ENCODE data around the gene WNT11. TPM values are rescaled to one million over a fixed set of nuclear protein-coding genes. Genes with fewer than 3 reads are reported as not detected.

The WNT11 gene
- total RNA-seq, 1 experiment from 2014 or later, result 0.40 TPM

DNA sequence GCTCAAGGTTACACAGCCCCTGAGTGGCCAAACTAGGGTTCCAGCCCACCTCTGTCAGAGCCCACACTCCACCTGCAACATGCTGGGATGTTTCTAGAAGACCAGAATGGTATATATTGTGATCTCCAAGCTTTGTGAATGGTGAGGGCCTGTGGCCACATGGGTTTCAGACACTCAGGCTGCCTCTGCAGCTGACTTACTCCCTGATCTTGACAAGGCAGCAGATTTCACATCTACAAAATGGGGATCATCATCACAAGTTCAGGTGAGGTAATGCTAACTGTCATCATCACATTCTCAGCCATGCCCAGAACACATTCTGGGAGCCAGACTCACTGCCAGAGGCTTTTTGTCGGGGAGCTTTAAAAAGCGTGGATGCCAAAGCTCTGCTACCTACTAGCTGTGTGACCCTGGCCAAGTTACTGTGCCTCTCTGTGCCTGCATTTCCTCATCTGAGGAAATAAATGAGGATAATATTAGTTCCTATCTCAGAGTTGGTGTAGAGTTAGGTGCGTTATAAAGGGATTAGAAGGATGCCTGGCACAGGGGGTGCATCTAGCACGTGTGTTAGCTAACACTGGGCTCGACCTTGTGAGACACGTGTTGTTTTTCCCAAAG is 24.9 kb upstream of the WNT11 start:
- no TSS peak for BruUV-seq (replicated peaks)
- intact Hi-C loops (cut with micrococcal nuclease), result no loop called here
- Histone ChIP-seq H3K27me3 (ENCODE audit: low read length) (no peaks in the 10 kb centered on the region), H3K9me2 (replicated peaks; ENCODE audit: low read length) (no peaks in the 10 kb centered on the region), H3K9me3 (ENCODE audit: low read length) (no peaks in the 10 kb centered on the region), H3K27ac (ENCODE audit: low read length) (no peak overlapping the region), H3F3A (ENCODE audit: low read length, unreplicated experiment) (no peaks in the 10 kb centered on the region), H3K4me3 (ENCODE audit: low read length) (no peak overlapping the region), H3K36me3 (ENCODE audit: low read depth, low read length) (no peaks in the 10 kb centered on the region), H3K79me2 (ENCODE audit: low read length) (no peaks in the 10 kb centered on the region), H3K4me2 (ENCODE audit: low read length) (no peak overlapping the region), H2AFZ (ENCODE audit: low read length) (no peak overlapping the region), H3K9ac (ENCODE audit: low read length) (no peak overlapping the region), H4K20me1 (ENCODE audit: low read length) (no peaks in the 10 kb centered on the region), H3K4me1 (ENCODE audit: insufficient read depth, low read length) (peaks cover 10% of the 10 kb centered on the region)
- POLR2A ChIA-PET (ENCODE audit: unreplicated experiment), result no interaction called here
- TF ChIP-seq, protein P1, sequence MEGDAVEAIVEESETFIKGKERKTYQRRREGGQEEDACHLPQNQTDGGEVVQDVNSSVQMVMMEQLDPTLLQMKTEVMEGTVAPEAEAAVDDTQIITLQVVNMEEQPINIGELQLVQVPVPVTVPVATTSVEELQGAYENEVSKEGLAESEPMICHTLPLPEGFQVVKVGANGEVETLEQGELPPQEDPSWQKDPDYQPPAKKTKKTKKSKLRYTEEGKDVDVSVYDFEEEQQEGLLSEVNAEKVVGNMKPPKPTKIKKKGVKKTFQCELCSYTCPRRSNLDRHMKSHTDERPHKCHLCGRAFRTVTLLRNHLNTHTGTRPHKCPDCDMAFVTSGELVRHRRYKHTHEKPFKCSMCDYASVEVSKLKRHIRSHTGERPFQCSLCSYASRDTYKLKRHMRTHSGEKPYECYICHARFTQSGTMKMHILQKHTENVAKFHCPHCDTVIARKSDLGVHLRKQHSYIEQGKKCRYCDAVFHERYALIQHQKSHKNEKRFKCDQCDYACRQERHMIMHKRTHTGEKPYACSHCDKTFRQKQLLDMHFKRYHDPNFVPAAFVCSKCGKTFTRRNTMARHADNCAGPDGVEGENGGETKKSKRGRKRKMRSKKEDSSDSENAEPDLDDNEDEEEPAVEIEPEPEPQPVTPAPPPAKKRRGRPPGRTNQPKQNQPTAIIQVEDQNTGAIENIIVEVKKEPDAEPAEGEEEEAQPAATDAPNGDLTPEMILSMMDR (conservative IDR thresholded peaks at IDR 0.05; ENCODE audit: low read depth, low read length), result no peak
- TF ChIP-seq EZH2 (IDR thresholded peaks at IDR 0.05; ENCODE audit: low read length, unreplicated experiment) (no peak), EZH2phosphoT487 (IDR thresholded peaks at IDR 0.05; ENCODE audit: borderline replicate concordance, low read length) (no peak)
- no peak for DNase-seq
- no peak for ATAC-seq
- CTCF ChIA-PET, result no interaction called here

GRCh38 chr11:76230392-76230791 is 24.1 kb upstream of the WNT11 start:
- Histone ChIP-seq H3F3A (ENCODE audit: low read length, unreplicated experiment) (no peaks in the 10 kb centered on the region), H3K4me2 (ENCODE audit: low read length) (no peak overlapping the region), H3K4me1 (ENCODE audit: insufficient read depth, low read length) (peaks cover 10% of the 10 kb centered on the region), H3K36me3 (ENCODE audit: low read depth, low read length) (no peaks in the 10 kb centered on the region), H3K4me3 (ENCODE audit: low read length) (no peak overlapping the region), H2AFZ (ENCODE audit: low read length) (no peak overlapping the region), H4K20me1 (ENCODE audit: low read length) (no peaks in the 10 kb centered on the region), H3K79me2 (ENCODE audit: low read length) (no peaks in the 10 kb centered on the region), H3K27ac (ENCODE audit: low read length) (no peak overlapping the region), H3K9me3 (ENCODE audit: low read length) (no peaks in the 10 kb centered on the region), H3K9ac (ENCODE audit: low read length) (no peak overlapping the region), H3K27me3 (ENCODE audit: low read length) (no peaks in the 10 kb centered on the region), H3K9me2 (replicated peaks; ENCODE audit: low read length) (no peaks in the 10 kb centered on the region)
- no peak for DNase-seq
- intact Hi-C loops (cut with micrococcal nuclease), result no loop called here
- BruUV-seq (replicated peaks), result no TSS peak
- ATAC-seq, result no peak
- CTCF ChIA-PET, result no interaction called here
- POLR2A ChIA-PET (ENCODE audit: unreplicated experiment), result no interaction called here
- TF ChIP-seq EZH2 (IDR thresholded peaks at IDR 0.05; ENCODE audit: low read length, unreplicated experiment), result no peak
- TF ChIP-seq EZH2phosphoT487 (IDR thresholded peaks at IDR 0.05; ENCODE audit: borderline replicate concordance, low read length), result no peak
- TF ChIP-seq, protein P1 (conservative IDR thresholded peaks at IDR 0.05; ENCODE audit: low read depth, low read length), result no peak

DNA sequence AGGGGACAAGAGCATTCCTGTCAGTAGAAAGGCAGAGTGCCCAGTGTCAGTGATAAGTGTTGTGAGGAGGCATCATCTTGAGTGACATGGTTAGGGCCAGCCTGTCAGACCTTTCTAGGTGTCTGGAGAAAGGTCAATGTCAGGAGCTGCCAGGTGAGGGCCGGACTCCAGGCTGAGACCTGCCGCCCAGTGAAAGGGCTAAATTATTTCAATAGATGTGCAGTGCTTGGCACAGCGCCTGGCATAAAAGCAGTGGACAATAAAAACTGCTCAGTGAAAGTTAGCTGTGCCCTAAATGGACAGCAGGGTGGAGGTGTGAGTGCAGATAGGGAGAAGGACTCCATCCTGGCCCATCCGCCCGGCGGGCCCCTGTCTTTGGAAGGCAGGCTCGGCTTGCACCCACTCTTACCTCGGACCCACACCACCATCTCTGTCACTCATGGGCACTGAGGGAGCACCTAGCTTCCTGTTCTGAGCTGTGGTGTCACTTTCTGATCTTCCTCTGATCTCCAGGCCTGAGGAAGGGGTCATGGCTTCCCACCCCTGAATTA is 23.5 kb upstream of the WNT11 start:
- no TSS peak for BruUV-seq (replicated peaks)
- Histone ChIP-seq H3F3A (ENCODE audit: low read length, unreplicated experiment) (no peaks in the 10 kb centered on the region), H3K4me3 (ENCODE audit: low read length) (no peak overlapping the region), H4K20me1 (ENCODE audit: low read length) (no peaks in the 10 kb centered on the region), H3K9me3 (ENCODE audit: low read length) (no peaks in the 10 kb centered on the region), H3K4me1 (ENCODE audit: insufficient read depth, low read length) (peaks cover 10% of the 10 kb centered on the region), H3K9ac (ENCODE audit: low read length) (no peak overlapping the region), H3K79me2 (ENCODE audit: low read length) (no peaks in the 10 kb centered on the region), H3K27me3 (ENCODE audit: low read length) (no peaks in the 10 kb centered on the region), H3K4me2 (ENCODE audit: low read length) (no peak overlapping the region), H2AFZ (ENCODE audit: low read length) (no peak overlapping the region), H3K36me3 (ENCODE audit: low read depth, low read length) (no peaks in the 10 kb centered on the region), H3K9me2 (replicated peaks; ENCODE audit: low read length) (no peaks in the 10 kb centered on the region), H3K27ac (ENCODE audit: low read length) (no peak overlapping the region)
- POLR2A ChIA-PET (ENCODE audit: unreplicated experiment), result no interaction called here
- CTCF ChIA-PET, result no interaction called here
- intact Hi-C loops (cut with micrococcal nuclease), result no loop called here
- TF ChIP-seq EZH2 (IDR thresholded peaks at IDR 0.05; ENCODE audit: low read length, unreplicated experiment), result no peak
- TF ChIP-seq, protein P1 (conservative IDR thresholded peaks at IDR 0.05; ENCODE audit: low read depth, low read length), result no peak
- TF ChIP-seq EZH2phosphoT487 (IDR thresholded peaks at IDR 0.05; ENCODE audit: borderline replicate concordance, low read length), result no peak
- DNase-seq, result no peak
- ATAC-seq, result no peak
